CD4-positive, alpha-beta T cell treated with Interleukin-21 for 1 hour (primary cell): ENCODE results near the gene ARHGAP15.

ENCODE experiments used
- DNase-seq: peaks from one replicate; pipeline ENCODE4 v3.0.0-alpha.2; 2020

Gene ARHGAP15

DNA sequence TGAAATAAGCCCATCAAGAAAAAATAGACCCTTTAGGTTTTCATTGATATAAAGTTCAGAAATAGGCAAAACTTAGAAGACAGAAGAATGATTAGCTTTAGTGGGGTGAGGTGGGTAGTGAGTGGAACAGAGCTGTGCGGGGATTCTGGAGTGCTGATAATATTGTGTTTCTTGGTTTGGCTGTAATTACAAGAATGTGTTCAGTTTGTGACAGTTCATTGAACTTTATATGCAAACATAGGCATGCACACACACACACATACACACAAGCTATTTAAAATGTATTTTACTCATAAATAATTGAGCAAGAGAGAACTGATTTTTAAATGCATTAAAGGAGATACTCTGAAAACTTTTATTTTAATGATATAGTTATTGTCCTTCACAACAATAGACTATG, 17.1 kb downstream of the ARHGAP15 start:
- no peak for DNase-seq

DNA sequence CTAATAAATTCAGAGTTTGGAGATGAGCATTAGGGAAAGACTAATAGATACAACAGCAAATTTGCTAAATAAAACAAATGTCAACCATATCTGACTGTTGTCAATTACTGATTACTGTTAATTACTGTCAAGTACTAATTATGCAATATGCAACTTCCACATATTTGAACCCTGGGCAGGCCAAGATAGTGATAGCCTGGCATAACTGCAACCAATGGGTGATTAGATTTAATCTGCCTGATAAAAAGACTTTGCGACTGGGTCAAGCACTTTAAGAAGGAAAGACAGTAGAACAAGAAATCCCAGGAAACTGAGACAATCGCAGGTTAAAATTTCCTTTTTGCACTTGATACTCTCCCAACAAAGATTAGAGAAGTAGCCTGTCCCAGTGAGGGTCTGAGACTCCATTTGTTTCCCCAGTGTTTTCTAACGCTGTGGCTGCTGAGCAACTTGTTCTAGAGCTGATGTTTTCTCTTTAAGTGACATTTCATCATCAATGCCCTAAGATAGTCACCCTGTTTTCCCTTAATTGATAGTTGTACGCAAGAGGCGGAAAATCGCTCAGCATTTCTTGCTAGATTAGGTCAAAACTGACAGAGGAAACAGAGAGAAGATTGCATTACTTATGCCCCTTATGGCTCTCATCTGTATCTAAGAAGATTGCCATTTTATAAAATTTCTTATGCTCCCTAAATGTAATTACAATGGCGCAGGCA, 17.8 kb downstream of the ARHGAP15 start:
- DNase-seq = no peak

DNA sequence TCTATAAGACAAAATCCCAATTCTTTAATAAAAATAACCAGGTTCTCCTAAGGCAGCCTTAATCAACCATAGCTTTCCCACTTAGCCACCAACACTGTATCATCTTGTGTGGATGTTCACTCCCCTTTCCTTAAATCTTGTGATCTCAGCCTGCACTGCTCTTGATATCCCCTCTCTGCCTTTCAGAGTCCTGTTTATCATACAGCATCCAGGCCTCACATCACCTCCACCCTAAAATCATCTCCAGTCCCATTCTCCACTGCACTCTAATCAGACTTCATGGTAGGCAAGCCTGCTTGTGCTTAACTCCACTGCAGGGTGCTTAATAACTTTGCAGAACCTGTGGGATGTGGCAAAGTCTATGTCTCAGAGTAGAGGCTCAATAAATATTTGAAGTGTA, 18.8 kb downstream of the ARHGAP15 start:
- DNase-seq = no peak

DNA sequence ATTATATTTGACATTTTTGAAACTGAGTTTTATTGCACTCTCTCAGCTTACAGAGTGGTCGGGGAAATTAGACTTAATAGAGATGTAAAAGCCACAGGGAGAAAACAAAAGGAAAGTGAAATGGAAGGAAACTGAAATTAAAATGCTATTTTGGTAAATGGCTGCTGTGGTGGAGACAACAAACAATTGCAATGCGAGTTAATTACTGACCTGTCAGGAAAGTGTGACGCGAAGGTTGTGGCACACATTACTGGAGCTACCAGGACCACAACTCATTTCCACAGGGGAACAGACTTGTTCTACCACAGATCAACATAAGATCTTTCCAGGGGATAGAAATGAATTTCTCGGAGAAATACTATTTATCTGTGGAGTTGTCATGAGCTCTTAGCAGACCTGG, 19.5 kb downstream of the ARHGAP15 start:
- DNase-seq = no peak

DNA sequence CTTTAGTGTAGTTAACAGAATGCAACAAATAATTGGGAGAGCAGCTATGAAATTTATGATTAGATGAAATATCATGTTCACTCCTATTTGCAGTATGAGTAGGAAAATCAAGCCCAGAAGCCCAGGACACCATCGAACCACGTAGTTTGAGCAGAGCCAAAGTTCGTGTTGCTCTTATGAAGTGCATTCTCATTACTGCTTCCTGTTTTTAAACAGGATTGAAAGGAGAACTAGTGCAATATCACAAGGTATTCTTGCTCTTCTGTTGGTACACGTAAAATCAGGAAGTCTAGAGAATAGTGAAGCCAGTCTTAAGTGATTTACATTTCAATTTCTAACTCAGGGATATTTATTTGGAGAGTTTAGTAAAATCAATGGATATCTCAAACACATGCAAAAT, 21.1 kb downstream of the ARHGAP15 start:
- no peak for DNase-seq

DNA sequence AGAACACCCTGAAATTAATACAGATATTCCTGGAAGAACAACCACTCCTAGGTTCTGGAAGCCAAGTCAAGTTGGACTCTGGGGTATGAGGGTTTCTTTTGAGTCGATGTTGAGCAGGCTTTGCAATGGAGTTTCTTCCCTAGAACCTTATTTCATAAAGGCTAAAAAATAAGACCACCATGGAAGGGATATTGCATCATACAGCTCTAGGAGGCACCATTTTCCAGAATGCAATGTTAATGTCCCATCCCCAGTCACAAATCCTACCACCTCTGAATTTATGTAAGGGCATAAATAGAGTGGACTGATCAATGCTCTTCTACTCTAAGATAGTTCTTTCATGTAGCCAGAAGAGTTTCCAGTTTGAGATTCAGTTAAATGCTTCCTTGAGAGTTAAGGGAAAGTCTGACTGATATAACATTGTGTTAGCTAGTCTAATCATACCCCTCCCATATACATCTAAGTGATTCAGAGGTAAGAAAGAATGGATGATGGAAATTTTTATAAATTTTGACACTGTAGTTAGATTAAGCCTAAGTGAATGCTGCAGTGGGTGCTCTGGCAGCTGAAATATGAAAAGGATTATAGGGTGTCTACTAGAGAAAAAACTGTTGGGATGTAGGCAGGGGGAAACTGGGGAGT, 22.0 kb downstream of the ARHGAP15 start:
- DNase-seq = no peak

DNA sequence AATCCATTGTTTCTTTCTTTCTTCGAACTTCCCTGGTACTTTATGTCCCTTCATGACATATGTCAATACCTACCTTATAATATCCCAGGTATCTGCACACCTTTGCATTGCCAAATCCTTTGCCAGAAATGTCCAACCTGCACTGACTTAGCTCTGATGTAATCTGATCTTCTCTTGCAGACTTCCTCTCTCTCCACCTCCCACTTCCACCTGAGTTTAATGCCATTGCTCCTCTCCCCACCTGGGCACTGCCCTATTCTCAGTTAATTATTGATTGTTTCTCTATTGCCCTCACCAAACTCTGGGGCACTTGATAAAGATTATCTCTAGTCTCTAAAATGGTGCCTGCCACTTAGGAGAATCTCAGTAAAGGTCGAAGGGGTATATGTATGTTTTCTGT, 23.0 kb downstream of the ARHGAP15 start:
- DNase-seq = no peak

DNA sequence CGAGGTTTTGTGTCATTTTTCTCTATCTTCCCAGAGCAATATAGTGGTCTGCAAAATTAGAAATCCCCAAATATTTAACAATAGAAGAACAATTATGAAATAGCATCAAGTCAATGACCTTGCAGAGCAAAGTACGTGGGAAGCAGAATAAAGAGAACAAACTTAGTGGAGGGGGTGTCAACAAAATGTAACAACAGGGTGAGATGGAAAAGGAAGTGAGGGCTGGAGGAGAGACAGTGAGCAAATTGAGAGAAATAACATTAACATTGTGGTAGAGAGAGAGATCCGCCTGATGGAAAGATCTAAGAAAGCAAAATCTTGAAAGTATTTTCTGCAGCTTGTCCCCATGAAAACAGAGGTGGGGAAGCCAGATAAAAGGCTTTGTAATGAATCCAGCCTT, 23.4 kb downstream of the ARHGAP15 start:
- DNase-seq = no peak

DNA sequence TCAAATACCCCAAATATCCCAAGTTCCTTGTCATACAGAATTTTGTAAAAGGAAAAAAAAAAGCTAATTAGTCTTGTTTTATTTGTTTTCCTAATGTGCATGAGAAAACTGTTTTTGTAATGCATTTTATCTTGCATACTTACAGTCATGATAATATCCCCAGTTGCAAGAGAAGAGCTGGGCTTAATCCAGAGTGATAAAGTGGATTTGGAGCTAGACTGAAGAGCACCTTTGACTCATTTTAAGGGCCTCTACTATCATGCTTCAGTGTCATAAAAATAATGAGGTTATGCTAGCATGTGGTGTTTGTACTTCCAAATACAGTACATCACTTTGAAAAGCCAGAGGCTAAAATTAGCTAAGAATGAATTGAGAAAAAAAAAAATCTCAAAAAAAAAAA, 26.4 kb downstream of the ARHGAP15 start:
- DNase-seq = no peak

DNA sequence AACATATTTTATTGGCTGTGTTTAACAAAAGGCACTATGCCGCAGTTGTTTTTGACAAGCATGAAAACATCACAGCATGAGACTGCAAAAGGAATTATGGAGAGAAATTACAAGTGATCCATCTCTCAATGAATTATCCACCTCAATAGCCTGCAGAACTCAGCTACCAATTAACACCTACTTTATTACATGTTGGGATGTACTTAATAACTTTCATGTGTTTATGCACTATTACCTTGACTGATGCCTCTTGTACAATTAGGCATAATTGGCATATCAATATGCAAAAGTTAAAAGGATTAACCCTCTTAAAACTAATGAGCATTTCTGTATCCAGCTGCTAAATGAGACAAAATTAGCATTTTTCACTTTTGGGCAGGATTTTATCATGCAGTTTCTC, 27.8 kb downstream of the ARHGAP15 start:
- DNase-seq = no peak

DNA sequence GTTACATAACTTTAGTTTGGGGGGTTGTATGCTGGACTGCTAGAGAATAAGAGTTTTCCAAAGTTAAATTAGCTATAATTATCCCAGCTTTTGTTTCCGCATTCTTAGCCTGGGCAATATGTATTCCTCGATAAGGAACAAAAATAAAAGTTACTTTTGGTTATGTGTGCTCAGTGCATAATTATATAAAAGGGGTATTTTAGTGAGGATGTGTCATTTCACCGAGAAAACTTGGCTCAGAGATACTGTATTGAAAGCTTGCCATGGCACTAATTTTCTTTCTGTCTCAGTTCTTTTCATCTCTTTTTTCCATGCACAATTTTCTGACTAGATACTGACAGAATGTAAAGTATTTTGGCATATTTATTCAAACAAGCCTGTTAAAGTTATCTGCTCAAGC, 28.2 kb downstream of the ARHGAP15 start:
- DNase-seq = no peak

DNA sequence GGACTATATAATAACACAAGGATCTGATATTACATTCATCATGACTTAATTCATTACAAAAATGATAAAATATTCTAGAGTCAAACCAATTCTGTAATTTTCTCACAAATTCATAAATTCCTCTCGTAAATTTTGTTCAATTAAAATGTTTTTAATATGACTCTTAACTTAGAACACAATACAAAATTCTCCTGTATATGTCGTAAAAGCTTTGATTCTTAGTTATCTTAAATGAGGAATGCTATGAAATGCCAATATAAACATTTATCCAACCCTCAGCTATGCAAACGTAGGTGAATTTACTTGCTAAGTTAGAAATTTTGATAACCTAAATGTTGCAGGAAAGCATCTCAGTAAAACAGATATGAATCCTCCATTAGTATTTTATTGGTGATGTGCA, 28.9 kb downstream of the ARHGAP15 start:
- DNase-seq = no peak

DNA sequence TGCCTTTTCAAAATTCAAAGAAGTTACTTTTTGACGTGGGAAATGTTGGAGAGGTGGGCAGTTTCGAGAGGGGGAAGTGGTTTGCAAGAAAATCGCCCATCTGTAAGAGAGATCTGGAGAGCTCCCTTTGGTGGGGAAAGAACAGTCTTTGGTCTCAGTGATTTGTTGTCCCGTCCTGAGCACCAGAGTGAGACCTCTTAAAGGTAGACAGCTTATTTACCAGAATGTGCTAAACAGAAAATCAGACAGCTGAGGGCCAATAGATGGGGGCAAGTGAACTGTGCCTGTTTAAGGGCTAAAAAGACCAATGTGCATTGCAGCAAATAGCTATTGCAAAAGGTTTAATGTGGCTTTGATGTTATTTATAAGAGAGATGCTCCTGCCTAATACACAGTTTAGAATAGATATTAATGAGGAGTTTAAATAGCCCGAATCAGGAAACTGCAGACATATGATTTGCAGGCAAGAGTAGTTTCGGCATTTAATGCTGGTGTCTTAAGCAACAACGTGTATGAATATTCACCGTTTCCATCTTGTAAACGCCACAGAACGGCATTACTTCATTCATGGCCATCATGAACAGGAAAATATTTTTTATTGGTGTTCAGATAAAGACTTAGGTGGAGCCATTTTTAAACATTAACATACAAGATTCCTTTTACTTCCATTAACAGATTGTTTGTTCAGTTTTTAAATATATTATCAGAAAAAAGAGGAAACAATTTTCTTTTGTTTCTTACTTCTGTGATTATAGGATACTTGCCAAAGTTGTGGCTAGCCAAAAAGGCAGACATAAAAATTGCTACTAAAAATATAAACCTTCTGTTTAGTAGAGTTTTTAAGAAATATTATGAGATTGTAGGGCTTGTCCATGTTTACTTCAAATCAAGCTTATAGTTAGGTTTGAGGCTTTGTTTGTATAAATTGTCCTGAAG, 29.6 kb downstream of the ARHGAP15 start:
- DNase-seq = no peak

DNA sequence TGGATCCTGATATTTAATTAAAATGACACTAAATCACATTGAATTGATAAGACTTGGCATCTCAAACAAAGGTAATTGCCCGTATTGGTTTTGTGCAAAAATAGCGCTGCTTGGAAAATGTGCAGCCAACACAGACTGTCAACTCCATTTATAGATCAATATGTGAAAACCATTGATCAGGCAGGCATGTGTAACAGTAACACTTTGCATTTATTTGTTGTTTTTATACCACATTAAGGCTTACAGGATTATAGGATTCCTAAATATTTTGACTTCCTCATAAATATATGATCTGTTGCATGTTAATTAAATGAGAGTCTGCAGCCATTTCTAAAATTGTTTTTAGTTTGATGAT, 30.2 kb downstream of the ARHGAP15 start:
- no peak for DNase-seq

DNA sequence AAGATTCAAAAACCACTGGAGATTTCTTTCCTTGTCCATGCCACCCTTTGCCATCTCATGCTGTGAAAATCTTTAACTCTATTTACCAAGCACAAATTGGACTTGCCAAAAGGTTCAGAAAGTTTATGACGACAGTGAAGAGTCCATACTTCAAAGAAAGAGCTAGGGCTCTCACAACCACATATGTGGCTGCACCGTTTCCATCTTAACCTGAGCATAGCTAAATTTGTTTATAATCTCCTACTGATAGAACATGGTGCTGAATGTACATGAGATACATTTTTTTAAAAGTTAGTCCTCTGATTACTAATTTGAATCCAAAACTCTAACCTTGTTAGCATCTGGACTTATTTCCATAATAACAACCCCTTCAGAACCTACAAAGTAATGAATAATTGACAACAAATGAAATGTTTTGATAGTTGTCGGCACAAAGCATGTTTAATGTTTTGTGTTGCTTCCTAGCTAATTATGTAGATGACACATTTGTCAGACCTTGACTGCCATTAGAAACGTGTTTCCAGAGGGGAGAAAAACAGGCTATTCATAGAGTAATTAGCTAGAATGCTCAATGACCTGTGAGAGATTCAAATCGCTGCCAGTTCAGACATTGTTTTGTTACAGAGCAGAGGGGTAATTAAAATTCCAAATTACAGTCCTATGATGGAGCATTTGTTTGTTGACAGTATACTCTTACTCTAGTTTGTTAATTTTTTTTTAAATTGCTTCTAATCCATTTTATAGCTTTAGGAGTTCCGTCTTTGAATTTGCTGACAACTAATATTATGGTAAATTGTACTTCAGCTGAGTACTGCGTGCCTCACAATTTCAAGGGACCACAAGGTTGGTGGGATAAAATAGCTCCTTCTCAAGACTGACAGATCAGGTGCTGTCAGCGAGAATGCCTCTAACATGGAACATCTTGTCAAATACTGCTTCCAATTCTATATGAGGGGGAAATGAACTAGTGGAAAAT, 31.8 kb downstream of the ARHGAP15 start:
- no peak for DNase-seq

DNA sequence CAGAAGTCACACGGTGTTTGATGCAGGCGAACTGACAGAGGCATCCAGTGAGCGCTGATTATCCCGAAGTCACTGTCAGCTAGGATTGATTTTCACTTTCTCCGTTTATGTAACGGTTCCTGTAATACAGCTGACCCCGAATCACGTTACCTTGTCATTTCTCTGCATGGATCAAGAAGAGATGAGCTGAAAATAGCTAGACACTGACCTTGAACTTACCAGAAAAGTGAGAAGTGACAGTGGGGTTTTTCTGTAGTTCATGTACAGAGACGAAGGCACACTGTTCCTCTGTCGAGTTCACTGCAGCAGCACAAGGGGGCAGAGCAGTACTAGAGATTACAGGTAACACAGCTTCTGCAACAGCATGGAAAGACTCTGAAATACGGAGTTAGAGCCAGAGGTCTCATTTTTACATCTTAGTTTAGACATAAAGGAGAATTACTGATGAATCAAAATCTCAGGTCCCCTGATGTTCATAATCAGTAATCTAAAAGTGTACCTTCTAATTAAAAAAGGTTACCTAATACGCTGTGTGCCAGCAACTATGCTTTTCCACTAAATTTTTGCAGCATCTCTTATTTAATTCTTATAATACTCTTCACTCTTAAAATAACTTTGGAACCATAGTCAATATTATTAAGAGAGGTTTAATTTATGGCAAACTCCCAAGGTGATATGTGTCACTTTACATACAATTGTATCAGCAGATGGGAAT, 33.1 kb downstream of the ARHGAP15 start:
- DNase-seq = peak; percentile 82

DNA sequence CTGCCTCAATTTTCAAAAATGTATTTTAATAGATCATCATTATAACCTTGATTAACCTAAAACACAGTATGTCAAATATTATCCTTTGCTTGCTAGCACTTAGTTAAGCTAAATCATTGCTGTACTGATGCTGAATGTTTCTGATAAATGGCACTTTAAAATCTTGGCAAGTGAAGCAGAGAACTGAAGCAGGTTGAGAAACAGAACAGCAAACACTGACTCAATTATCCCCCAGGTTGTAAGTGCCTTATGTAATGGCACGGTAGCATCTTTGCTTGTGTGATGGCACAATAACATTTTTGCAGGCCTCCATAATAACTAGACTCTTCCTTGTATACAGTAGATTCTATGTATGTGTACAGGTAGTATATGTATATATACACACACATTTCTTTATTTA, 33.8 kb downstream of the ARHGAP15 start:
- no peak for DNase-seq

DNA sequence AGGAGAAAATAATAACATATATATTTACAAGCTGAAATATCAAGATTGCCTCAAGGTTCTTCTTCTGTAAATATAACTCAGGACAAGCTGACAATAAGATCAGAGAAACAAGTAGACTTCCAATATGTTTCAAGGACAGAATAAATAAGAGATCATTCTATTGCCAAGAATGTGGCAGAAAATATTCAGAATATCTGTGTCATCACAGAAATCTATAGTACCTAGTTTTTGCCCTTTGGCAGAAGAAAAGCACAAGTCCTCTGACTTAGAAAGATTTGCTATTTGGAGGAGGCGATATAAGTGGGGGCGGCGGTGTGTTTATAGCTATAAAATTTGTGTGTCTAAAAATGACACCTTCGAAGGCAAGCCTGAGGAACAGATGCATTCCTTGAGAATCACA, 34.3 kb downstream of the ARHGAP15 start:
- no peak for DNase-seq

DNA sequence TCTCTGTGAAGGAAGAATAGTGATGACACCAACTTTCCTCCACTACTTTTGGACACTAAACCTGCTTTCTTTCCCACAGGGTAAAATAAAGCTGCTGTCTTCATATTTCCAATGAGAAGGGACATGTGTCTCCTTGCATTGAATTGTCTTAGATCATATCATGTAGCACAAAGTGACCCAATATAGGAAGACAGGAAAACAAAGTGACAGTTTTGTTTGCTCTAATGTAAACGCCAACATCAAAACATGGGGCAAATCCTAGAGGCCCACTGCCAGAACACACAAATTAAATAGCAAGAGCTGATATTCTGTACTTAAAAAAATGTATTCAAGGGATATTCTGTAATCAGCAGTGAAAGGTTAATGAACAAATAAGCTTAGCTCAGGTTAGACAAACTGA, 36.1 kb downstream of the ARHGAP15 start:
- no peak for DNase-seq

DNA sequence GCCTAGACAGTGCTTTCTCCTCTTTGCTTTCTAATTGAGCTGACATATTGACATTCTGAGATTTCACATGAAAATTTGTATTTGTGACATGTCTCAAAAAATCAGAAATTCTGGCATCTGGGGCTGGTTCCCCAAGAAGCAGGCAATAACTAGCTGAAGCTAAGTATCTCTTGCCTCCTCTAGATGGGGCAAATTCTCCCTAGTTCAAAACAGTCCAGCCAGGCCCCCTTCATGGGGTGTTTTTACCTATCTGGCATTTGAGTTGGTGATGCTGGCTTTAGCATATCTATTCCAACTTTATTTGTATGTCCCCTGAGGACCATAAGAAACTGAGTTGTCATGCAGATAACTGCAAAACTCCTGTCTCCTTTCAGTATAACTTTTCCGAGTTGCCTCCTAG, 39.9 kb downstream of the ARHGAP15 start:
- DNase-seq = no peak

DNA sequence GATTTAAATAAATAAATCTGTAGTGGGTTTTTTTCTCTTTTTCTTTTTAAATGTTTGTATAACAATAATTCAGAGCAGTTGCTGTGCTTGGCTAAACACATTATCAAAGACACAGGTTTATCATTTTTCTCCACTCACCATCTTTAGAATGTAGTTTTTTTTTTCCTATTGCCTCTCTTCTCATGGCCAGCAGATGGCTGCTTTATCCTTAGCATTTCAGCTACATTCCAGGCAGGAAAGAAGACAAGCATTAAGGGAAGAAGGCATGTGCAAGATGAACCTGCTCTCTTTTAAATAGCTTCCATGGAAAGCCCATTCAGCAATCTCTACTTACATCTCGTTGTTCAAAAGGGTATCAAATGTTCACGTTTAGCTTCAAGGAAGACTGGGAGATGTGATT, 42.6 kb downstream of the ARHGAP15 start:
- no peak for DNase-seq

DNA sequence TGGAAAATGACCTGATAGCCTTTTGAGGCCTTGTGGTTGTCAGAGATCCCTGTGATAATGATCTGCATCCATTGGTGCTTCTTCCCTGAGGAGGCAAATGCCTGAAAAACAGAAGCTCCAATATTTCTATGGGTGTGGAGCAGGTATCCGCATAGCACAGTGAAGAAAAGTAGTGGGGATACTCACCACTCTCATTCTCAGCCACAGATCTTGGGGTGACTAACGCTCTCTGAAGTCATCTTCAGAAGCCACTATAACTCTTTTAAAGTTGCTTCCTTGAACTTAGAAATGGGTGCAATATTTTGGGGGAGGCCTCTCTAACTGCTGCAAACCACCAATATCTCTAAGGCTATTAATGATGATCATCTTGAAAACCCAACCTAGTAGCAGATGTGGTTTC, 46.2 kb downstream of the ARHGAP15 start:
- peak; percentile 17 for DNase-seq
